RCC 7860 (cell line): ENCODE measurements around the gene CALN1.
"Not testable (repeated sequence)": the region's sequence is repeated elsewhere in the genome, so short reads cannot be mapped to it uniquely, and the experiment has no call there.

ENCODE experiments used
- DNase-seq: peaks from one replicate; pipeline ENCODE4 v3.0.0-alpha.2; 2015; ENCODE audit warnings: low spot score
- FAIRE-seq: peaks from 2 replicates; lab custom pipeline; 2012; peaks lifted over from hg19 to GRCh38; lab: Jason Lieb, UNC

CALN1 gene

GRCh38 chr7:71769326-71769725 lies 642.8 kb downstream of the CALN1 start:
- DNase-seq (no peak), FAIRE-seq (no peak)

GRCh38 chr7:71768450-71768849 lies 643.7 kb downstream of the CALN1 start:
- FAIRE-seq (no peak), DNase-seq (no peak)

- DNase-seq (no peak), FAIRE-seq (no peak)
Measured at GRCh38 chr7:71766016-71766415, 646.1 kb downstream of the CALN1 start.

- FAIRE-seq (no peak), DNase-seq (no peak)
Measured at GRCh38 chr7:71761336-71761735, 650.8 kb downstream of the CALN1 start.

GRCh38 chr7:71754828-71755227 lies 657.3 kb downstream of the CALN1 start:
- no peak for DNase-seq
- FAIRE-seq = no peak

GRCh38 chr7:71753956-71754664 lies 658.0 kb downstream of the CALN1 start:
- DNase-seq (no peak), FAIRE-seq (no peak)

- FAIRE-seq (no peak), DNase-seq (no peak)
Measured at GRCh38 chr7:71753236-71753635, 658.9 kb downstream of the CALN1 start.

- DNase-seq = no peak
Measured at GRCh38 chr7:71752171-71752935, 659.8 kb downstream of the CALN1 start.

GRCh38 chr7:71750290-71750689 lies 661.8 kb downstream of the CALN1 start:
- FAIRE-seq (no peak), DNase-seq (no peak)

More at GRCh38 chr7:71752171-71752935, 659.8 kb downstream of the CALN1 start:
- no peak for FAIRE-seq

GRCh38 chr7:71746006-71746405 lies 666.1 kb downstream of the CALN1 start:
- no peak for DNase-seq
- FAIRE-seq = no peak

- no peak for FAIRE-seq
Measured at GRCh38 chr7:71740174-71740560, 672.0 kb downstream of the CALN1 start.

GRCh38 chr7:71739520-71740173 lies 672.5 kb downstream of the CALN1 start:
- DNase-seq (no peak), FAIRE-seq (no peak)

More at GRCh38 chr7:71740174-71740560, 672.0 kb downstream of the CALN1 start:
- DNase-seq = no peak

GRCh38 chr7:71737931-71738540 lies 674.1 kb downstream of the CALN1 start:
- DNase-seq, FAIRE-seq: not testable (repeated sequence)

GRCh38 chr7:71735961-71736556 lies 676.1 kb downstream of the CALN1 start:
- FAIRE-seq (no peak), DNase-seq (peak; percentile 34)

GRCh38 chr7:71733107-71733870 lies 678.8 kb downstream of the CALN1 start:
- FAIRE-seq (no peak), DNase-seq (peak; percentile 24)

GRCh38 chr7:71731740-71732139 lies 680.4 kb downstream of the CALN1 start:
- FAIRE-seq = no peak

More at GRCh38 chr7:71731740-71732139, 680.4 kb downstream of the CALN1 start:
- DNase-seq = no peak
